ENCODE data around the gene PACSIN2.

- TF ChIP-seq CTCF (IDR thresholded peaks at IDR 0.05) (no peak), POLR2A (IDR thresholded peaks at IDR 0.05) (no peak)
These were observed 56.0 kb downstream of the PACSIN2 start for GRCh38 chr22:42958937-42959336.
